Endodermal cell (in vitro differentiated cells): ENCODE measurements around the gene ZNF248. TPM values are rescaled to one million over a fixed set of nuclear protein-coding genes. Genes with fewer than 3 reads are reported as not detected.

Source experiments
- DNase-seq: peaks from one replicate; pipeline ENCODE4 v3.0.0-alpha.2; 2017
- H3K27ac ChIP-seq: 2 replicates; pipeline ENCODE4 v1.5.1; 2013; ENCODE audit warnings: mild to moderate bottlenecking, low read depth, low read length, moderate library complexity
- H3K27me3 ChIP-seq: 2 replicates; pipeline ENCODE4 v1.6.1; 2013; ENCODE audit warnings: mild to moderate bottlenecking, low read length, moderate library complexity; ENCODE audit not compliant: insufficient read depth, control insufficient read depth, poor library complexity, severe bottlenecking
- H3K36me3 ChIP-seq: 2 replicates; pipeline ENCODE4 v1.7.0; 2013; ENCODE audit warnings: mild to moderate bottlenecking, low read length, moderate library complexity; ENCODE audit not compliant: control insufficient read depth, insufficient read depth
- H3K4me1 ChIP-seq: one replicate; pipeline ENCODE4 v1.7.0; 2013; ENCODE audit warnings: low read length; ENCODE audit not compliant: control insufficient read depth, insufficient read depth
- H3K4me3 ChIP-seq: 2 replicates; pipeline ENCODE4 v1.5.1; 2013; ENCODE audit warnings: mild to moderate bottlenecking, low read length, moderate library complexity
- H3K9ac ChIP-seq: 2 replicates; pipeline ENCODE4 v1.6.1; 2013; ENCODE audit warnings: mild to moderate bottlenecking, low read length, moderate library complexity; ENCODE audit not compliant: poor library complexity, severe bottlenecking; ENCODE audit errors: extremely low read depth
- H3K9me3 ChIP-seq: 2 replicates; pipeline ENCODE4 v1.6.1; 2013; ENCODE audit warnings: mild to moderate bottlenecking, low read length, moderate library complexity; ENCODE audit not compliant: control insufficient read depth
- H3K27ac Mint-ChIP-seq: 2 replicates; pipeline ENCODE4 v1.8.0; 2020; ENCODE audit warnings: mixed read lengths
- H3K27me3 Mint-ChIP-seq: 2 replicates; pipeline ENCODE4 v1.8.0; 2021; ENCODE audit warnings: mild to moderate bottlenecking, mixed read lengths; ENCODE audit not compliant: insufficient read depth
- H3K36me3 Mint-ChIP-seq: 2 replicates; pipeline ENCODE4 v1.8.0; 2020; ENCODE audit warnings: low read depth, mixed read lengths
- H3K4me1 Mint-ChIP-seq: 2 replicates; pipeline ENCODE4 v1.8.0; 2020; ENCODE audit warnings: mixed read lengths
- H3K4me3 Mint-ChIP-seq: 2 replicates; pipeline ENCODE4 v1.8.0; 2020; ENCODE audit warnings: mild to moderate bottlenecking, moderate library complexity, mixed read lengths
- H3K9me3 Mint-ChIP-seq: 2 replicates; pipeline ENCODE4 v1.8.0; 2020; ENCODE audit warnings: mild to moderate bottlenecking, mixed read lengths
- WGBS, 2 experiments: methylation state at CpG; one replicate each; pipeline versions ENCODE4 v1.1.5 to v1.1.7; 2013; ENCODE audit warnings: missing lambda C conversion rate in 2 of 2, mixed read lengths in 1 of 2; ENCODE audit not compliant: insufficient coverage in 1 of 2, insufficient read length in 1 of 2; 5-methylcytosine and 5-hydroxymethylcytosine counted together
- total RNA-seq, 2 donors: library from RNA; stranded (reverse); fragmentation: NEBNext Ultra II Directional in 1 of 2; extraction: Animal tissue kit (Norgen Biotek cat#: 25700) in 1 of 2; gene quantifications; 2 replicates in 1 of 2; 3 replicates in 1 of 2; pipeline ENCODE4 v1.2.1, GENCODE V29; 2021
- TF ChIP-seq, protein P1 (sequence below): fragments of 200-600 bp; sonication (generic); conservative IDR thresholded peaks from 2 replicates; pipeline ENCODE4 v1.5.0; 2021; ENCODE audit warnings: antibody characterized with exemption, mild to moderate bottlenecking

The ZNF248 gene
- total RNA-seq, 2 donors from 2014 or later = 7.2 to 17.8 TPM

DNA sequence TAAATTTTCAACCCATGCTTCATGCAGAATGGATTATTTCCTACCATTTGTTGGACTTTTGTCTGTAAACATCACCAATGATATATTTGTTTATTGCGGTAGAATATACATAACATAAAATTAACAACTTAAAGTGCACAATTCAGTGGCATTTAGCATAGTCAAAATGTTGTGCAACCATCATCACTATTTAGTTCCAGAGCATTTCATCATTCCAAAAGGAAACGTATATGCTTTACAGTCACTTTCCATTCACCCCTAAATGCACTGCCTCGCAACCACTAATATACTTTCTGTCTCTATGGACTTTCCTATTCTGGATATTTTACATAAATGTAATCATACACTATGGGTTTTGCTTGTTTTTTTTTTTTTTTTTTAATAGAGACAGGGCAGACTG, 11.4 kb upstream of the ZNF248 start:
- no peaks in the 10 kb centered on the region for H3K4me1 Mint-ChIP-seq
- no peaks in the 10 kb centered on the region for H3K4me1 ChIP-seq
- DNase-seq = no peak
- WGBS, 2 experiments = 67 to 94% methylated on average over 1 to 3 of the region's 3 CpGs
- H3K27me3 Mint-ChIP-seq = no peaks in the 10 kb centered on the region
- TF ChIP-seq, protein P1, sequence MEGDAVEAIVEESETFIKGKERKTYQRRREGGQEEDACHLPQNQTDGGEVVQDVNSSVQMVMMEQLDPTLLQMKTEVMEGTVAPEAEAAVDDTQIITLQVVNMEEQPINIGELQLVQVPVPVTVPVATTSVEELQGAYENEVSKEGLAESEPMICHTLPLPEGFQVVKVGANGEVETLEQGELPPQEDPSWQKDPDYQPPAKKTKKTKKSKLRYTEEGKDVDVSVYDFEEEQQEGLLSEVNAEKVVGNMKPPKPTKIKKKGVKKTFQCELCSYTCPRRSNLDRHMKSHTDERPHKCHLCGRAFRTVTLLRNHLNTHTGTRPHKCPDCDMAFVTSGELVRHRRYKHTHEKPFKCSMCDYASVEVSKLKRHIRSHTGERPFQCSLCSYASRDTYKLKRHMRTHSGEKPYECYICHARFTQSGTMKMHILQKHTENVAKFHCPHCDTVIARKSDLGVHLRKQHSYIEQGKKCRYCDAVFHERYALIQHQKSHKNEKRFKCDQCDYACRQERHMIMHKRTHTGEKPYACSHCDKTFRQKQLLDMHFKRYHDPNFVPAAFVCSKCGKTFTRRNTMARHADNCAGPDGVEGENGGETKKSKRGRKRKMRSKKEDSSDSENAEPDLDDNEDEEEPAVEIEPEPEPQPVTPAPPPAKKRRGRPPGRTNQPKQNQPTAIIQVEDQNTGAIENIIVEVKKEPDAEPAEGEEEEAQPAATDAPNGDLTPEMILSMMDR = no peak
- H3K36me3 ChIP-seq = no peaks in the 10 kb centered on the region
- H3K9ac ChIP-seq = no peak overlapping the region
- no peak overlapping the region for H3K4me3 Mint-ChIP-seq
- H3K9me3 Mint-ChIP-seq = peaks cover 80% of the 10 kb centered on the region
- no peak overlapping the region for H3K27ac ChIP-seq
- H3K9me3 ChIP-seq = peaks cover 70% of the 10 kb centered on the region
- no peak overlapping the region for H3K4me3 ChIP-seq
- no peaks in the 10 kb centered on the region for H3K27me3 ChIP-seq
- H3K36me3 Mint-ChIP-seq = no peaks in the 10 kb centered on the region
- no peak overlapping the region for H3K27ac Mint-ChIP-seq

DNA sequence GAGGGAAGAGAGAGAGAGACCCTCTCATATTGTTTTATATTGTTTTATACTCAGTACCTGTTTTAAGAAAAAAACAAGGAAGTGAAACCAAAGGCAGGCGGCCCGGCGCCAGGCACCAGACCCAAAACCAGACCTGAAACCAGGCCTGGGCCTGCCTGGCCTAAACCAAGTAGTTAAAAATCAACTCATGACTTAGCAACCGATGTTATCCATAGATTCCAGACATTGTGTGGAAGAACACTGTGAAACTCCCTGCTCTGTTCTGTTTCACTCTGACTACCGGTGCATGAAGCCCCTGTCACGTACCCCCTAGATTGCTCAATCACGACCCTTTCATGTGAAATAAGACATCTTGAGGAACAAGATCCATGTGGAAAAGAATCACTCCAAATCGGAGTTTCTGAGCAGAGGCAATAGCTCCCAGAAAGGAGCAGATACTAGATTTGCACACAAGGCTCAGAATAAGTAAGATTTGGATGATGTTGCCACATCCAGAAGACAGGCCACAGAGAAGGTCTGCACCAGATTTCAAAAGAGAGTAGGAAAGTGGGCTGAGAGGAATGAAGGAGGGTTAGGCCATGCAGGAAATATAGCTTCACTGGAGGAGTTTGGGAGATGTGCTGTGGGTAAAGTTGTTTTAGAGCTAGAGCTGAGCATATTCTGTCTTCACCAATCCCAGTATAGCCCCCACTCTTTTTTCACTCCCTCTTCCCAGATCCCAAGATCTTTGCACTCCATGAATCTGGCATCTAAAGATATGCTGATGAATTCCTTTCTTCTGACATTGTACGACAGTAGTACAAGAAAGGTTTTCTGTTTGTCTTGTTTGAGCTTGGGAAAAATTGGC, 8.8 kb upstream of the ZNF248 start:
- Mint-ChIP-seq H3K9me3 (peaks cover 75% of the 10 kb centered on the region), H3K27me3 (no peaks in the 10 kb centered on the region)

DNA sequence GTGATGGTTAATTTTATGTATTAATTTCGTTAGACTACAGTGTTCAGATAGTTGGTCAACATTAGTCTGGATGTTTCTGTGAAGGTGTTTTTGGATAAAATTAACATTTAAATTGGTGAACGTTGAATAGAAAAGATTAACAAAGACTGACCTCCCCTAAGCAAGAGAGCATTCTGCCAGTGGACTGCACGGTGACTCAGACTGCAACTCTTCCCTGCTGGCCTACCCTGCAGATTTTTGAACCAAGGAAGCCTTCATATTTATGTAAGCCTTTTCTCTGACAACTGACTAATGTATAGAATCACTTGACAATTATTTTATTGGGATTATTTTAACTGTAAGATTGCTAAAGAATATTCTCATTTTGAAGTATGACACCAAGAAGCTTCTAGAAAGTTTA, 7.9 kb upstream of the ZNF248 start:
- no peak overlapping the region for H3K27ac ChIP-seq
- H3K36me3 ChIP-seq = no peaks in the 10 kb centered on the region
- Mint-ChIP-seq H3K4me3 (no peak overlapping the region), H3K36me3 (no peaks in the 10 kb centered on the region), H3K4me1 (no peaks in the 10 kb centered on the region), H3K27ac (no peak overlapping the region), H3K27me3 (no peaks in the 10 kb centered on the region), H3K9me3 (peaks cover 76% of the 10 kb centered on the region)
- DNase-seq = no peak
- 57 to 66% methylated on average over 2 to 3 of the region's 3 CpGs for WGBS, 2 experiments
- H3K4me3 ChIP-seq = no peak overlapping the region
- H3K27me3 ChIP-seq = no peaks in the 10 kb centered on the region
- no peak overlapping the region for H3K9ac ChIP-seq
- TF ChIP-seq, protein P1 = no peak
- no peaks in the 10 kb centered on the region for H3K4me1 ChIP-seq
- peaks cover 60% of the 10 kb centered on the region for H3K9me3 ChIP-seq

More for the DNA sequence above, 8.8 kb upstream of the ZNF248 start:
- no peak for DNase-seq
- TF ChIP-seq, protein P1 = no peak
- Mint-ChIP-seq H3K4me1 (no peaks in the 10 kb centered on the region), H3K27ac (no peak overlapping the region), H3K4me3 (no peak overlapping the region), H3K36me3 (no peaks in the 10 kb centered on the region)
- no peak overlapping the region for H3K4me3 ChIP-seq
- no peak overlapping the region for H3K27ac ChIP-seq
- no peaks in the 10 kb centered on the region for H3K36me3 ChIP-seq
- no peak overlapping the region for H3K9ac ChIP-seq
- 69% methylated on average over 6 to 9 of the region's 9 CpGs for WGBS, 2 experiments
- H3K9me3 ChIP-seq = peaks cover 57% of the 10 kb centered on the region
- no peaks in the 10 kb centered on the region for H3K4me1 ChIP-seq
- H3K27me3 ChIP-seq = no peaks in the 10 kb centered on the region
